Measurements from ENCODE around the gene CACNA2D3.

- TF ChIP-seq POLR2A (IDR thresholded peaks at IDR 0.05; ENCODE audit: low read length) = no peak
- no peak for TF ChIP-seq GATA1 (IDR thresholded peaks at IDR 0.05; ENCODE audit: low read depth, low read length)
Measured at GRCh38 chr3:54685213-54685612, 562.9 kb downstream of the CACNA2D3 start.
